GM23338 (cell line): ENCODE data around the gene MYLK4. TPM values are rescaled to one million over a fixed set of nuclear protein-coding genes. Genes with fewer than 3 reads are reported as not detected.

ENCODE experiments used
- ATAC-seq: fragments of 200-7000 bp; cut with Tn5 transposase; 3 replicates; pipeline ENCODE4 v1.9.1; 2020
- DNase-seq: peaks from one replicate; pipeline ENCODE4 v3.0.0-alpha.2; 2015; ENCODE audit warnings: low spot score
- H2AFZ ChIP-seq: fragments of 200-600 bp; sonication (generic); 2 replicates; pipeline ENCODE4 v1.8.0; 2016; ENCODE audit warnings: antibody characterized with exemption, mild to moderate bottlenecking, moderate library complexity
- H3F3A ChIP-seq: fragments of 200-600 bp; sonication (generic); replicated peaks from 2 replicates; pipeline ENCODE4 v1.8.0; 2017; ENCODE audit warnings: antibody characterized with exemption, mixed run types, low read depth
- H3K27ac ChIP-seq: fragments of 200-600 bp; sonication (generic); 2 replicates; pipeline ENCODE4 v1.6.1; 2016; ENCODE audit warnings: low read depth
- H3K27me3 ChIP-seq: fragments of 200-600 bp; sonication (generic); 2 replicates; pipeline ENCODE4 v1.8.0; 2016; ENCODE audit warnings: mild to moderate bottlenecking, mixed run types, moderate library complexity; ENCODE audit not compliant: insufficient read depth
- H3K36me3 ChIP-seq: fragments of 200-600 bp; sonication (generic); 2 replicates; pipeline ENCODE4 v1.8.0; 2016; ENCODE audit warnings: mild to moderate bottlenecking; ENCODE audit not compliant: insufficient read depth
- H3K4me1 ChIP-seq: fragments of 200-600 bp; sonication (generic); 2 replicates; pipeline ENCODE4 v1.8.0; 2016; ENCODE audit warnings: mild to moderate bottlenecking, moderate library complexity; ENCODE audit not compliant: insufficient read depth
- H3K4me2 ChIP-seq: fragments of 200-600 bp; sonication (generic); 2 replicates; pipeline ENCODE4 v1.7.1; 2017; ENCODE audit warnings: mixed run types
- H3K4me3 ChIP-seq: fragments of 200-600 bp; sonication (generic); 2 replicates; pipeline ENCODE4 v1.6.1; 2016; ENCODE audit warnings: mixed run types
- H3K79me2 ChIP-seq: fragments of 200-600 bp; sonication (generic); replicated peaks from 2 replicates; pipeline ENCODE4 v1.8.0; 2017; ENCODE audit warnings: mild to moderate bottlenecking; ENCODE audit not compliant: insufficient read depth
- H3K9me2 ChIP-seq: fragments of 200-600 bp; sonication (generic); 2 replicates; pipeline ENCODE4 v1.8.0; 2017; ENCODE audit not compliant: insufficient read depth
- H4K20me1 ChIP-seq: fragments of 200-600 bp; sonication (generic); replicated peaks from 2 replicates; pipeline ENCODE4 v1.8.0; 2017; ENCODE audit warnings: mild to moderate bottlenecking; ENCODE audit not compliant: insufficient read depth
- H3K27ac Mint-ChIP-seq: 2 replicates; pipeline ENCODE4 v1.8.0; 2020; ENCODE audit warnings: inconsistent platforms, mild to moderate bottlenecking, moderate library complexity, mixed read lengths
- H3K27me3 Mint-ChIP-seq: 3 replicates; pipeline ENCODE4 v1.8.0; 2022; ENCODE audit warnings: low read depth, mild to moderate bottlenecking, moderate library complexity, mixed read lengths, inconsistent platforms; ENCODE audit not compliant: insufficient read depth, poor library complexity
- H3K36me3 Mint-ChIP-seq: 3 replicates; pipeline ENCODE4 v1.8.0; 2021; ENCODE audit warnings: low read depth, mild to moderate bottlenecking, inconsistent platforms, moderate library complexity, mixed read lengths
- H3K4me1 Mint-ChIP-seq: 3 replicates; pipeline ENCODE4 v1.8.0; 2020; ENCODE audit warnings: mild to moderate bottlenecking, inconsistent platforms, mixed read lengths
- H3K4me3 Mint-ChIP-seq: 3 replicates; pipeline ENCODE4 v1.8.0; 2021; ENCODE audit warnings: moderate library complexity, mild to moderate bottlenecking, inconsistent platforms, mixed read lengths
- H3K9me3 Mint-ChIP-seq: 3 replicates; pipeline ENCODE4 v1.8.0; 2020; ENCODE audit warnings: moderate library complexity, mild to moderate bottlenecking, inconsistent platforms, mixed read lengths
- CREB1 ChIP-seq: fragments of 250-450 bp; sonication (Bioruptor Pico); IDR thresholded peaks from 2 replicates; pipeline ENCODE4 v1.5.0; 2020; ENCODE audit warnings: low read depth, mild to moderate bottlenecking, moderate library complexity
- EZH2phosphoT487 ChIP-seq: fragments of 200-600 bp; sonication (generic); IDR thresholded peaks from one replicate; pipeline ENCODE4 v1.8.1; 2018; ENCODE audit warnings: antibody characterized with exemption; ENCODE audit not compliant: unreplicated experiment
- JUNB ChIP-seq: IDR thresholded peaks from one replicate; pipeline ENCODE4 v1.6.1; 2016; ENCODE audit warnings: antibody characterized with exemption; ENCODE audit not compliant: unreplicated experiment
- NANOG ChIP-seq: IDR thresholded peaks from 2 replicates; pipeline ENCODE4 v1.6.1; 2016; ENCODE audit warnings: antibody characterized with exemption, borderline replicate concordance
- POLR2AphosphoS5 ChIP-seq: IDR thresholded peaks from 2 replicates; pipeline ENCODE4 v1.6.1; 2016; ENCODE audit warnings: antibody characterized with exemption, low read depth
- STAT1 ChIP-seq: IDR thresholded peaks from one replicate; pipeline ENCODE4 v1.6.1; 2016; ENCODE audit warnings: antibody characterized with exemption; ENCODE audit not compliant: unreplicated experiment
- ZNF114 ChIP-seq: fragments of 250-450 bp; sonication (Bioruptor Pico); IDR thresholded peaks from 2 replicates; pipeline ENCODE4 v1.5.0; 2020; ENCODE audit warnings: mild to moderate bottlenecking, moderate library complexity
- ZNF331 ChIP-seq: fragments of 250-450 bp; sonication (Bioruptor Pico); IDR thresholded peaks from 2 replicates; pipeline ENCODE4 v1.5.0; 2020; ENCODE audit warnings: low read depth, mild to moderate bottlenecking, moderate library complexity
- polyA plus RNA-seq: library from polyadenylated mRNA; unstranded; fragments of >200 nt; fragmentation: Nextera tagmentation; extraction: Ambion mirVana; gene quantifications from 2 replicates; pipeline ENCODE4 v1.2.1, GENCODE V29; 2016
- total RNA-seq: library from RNA; depleted of rRNA; stranded (reverse); fragments of >200 nt; shearing (Covaris generic); gene quantifications from 2 replicates; pipeline ENCODE4 v1.2.3, GENCODE V29; 2014
- TF ChIP-seq, protein P1 (sequence below): IDR thresholded peaks from one replicate; pipeline ENCODE4 v1.6.1; 2018; ENCODE audit warnings: antibody characterized with exemption; ENCODE audit not compliant: unreplicated experiment

The MYLK4 gene
- total and polyA plus RNA-seq, 2 experiments from 2014 or later = 0.03 to 0.17 TPM

DNA sequence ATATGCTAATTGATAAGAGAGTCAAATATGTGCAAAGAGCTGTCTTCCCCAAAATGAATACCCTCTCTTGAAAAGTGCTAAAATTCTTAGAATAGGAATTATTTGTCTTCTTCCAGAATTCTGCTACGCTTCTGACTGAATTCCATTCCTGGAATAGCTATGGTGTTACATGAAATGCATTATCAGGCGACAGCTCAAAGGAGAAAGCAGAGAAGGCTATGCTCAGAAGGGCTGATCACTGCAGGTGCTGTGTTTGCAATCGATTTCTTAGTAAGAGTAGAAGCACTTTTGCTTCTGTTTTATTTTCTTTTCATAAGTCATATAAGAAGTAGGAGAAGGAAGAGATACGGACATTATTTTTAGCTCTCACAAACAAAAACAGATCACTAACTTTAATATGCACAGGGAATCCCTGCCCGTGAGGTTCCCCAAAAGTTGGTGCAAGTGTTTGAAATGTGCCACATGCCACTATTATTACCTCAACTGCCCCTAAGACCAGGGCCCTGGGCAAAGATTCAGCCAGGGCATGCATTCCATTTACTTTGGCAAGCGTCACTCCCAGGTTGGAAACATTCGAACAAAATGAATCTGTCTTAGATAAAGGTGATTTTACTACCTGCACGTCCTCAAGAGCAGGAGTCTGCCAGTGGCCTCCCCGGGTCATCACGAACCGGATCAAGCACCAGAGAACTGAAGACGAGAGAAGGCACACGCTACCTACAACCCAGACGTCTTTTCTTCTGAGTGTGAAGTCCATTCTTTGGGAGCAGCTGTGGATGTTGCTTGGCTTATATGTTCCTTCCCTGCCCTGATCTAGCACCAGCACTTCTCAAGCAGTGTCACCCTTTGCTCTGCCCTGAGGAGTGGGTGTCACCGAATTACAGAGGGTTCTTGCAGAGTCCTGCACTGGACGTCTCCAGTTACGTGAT is 7.2 kb downstream of the MYLK4 start:
- H4K20me1 ChIP-seq = no peaks in the 10 kb centered on the region
- no peaks in the 10 kb centered on the region for H3K36me3 Mint-ChIP-seq
- no peaks in the 10 kb centered on the region for H3F3A ChIP-seq
- H3K4me1 Mint-ChIP-seq = peaks cover 17% of the 10 kb centered on the region
- no peaks in the 10 kb centered on the region for H3K27me3 ChIP-seq
- no peaks in the 10 kb centered on the region for H3K4me1 ChIP-seq
- no peaks in the 10 kb centered on the region; the same call in 1 of the 2 replicates for H3K9me2 ChIP-seq
- no peaks in the 10 kb centered on the region for H3K9me3 Mint-ChIP-seq
- H3K27ac Mint-ChIP-seq = no peak overlapping the region
- H3K4me3 ChIP-seq = no peak overlapping the region
- peaks cover 4% of the 10 kb centered on the region for H3K27me3 Mint-ChIP-seq
- ATAC-seq (no peak; the same call in 2 of the 3 replicates), DNase-seq (no peak)
- no peak overlapping the region for H3K27ac ChIP-seq
- H3K4me3 Mint-ChIP-seq = no peak overlapping the region
- no peak overlapping the region for H3K4me2 ChIP-seq
- H2AFZ ChIP-seq = peak overlapping the region; percentile 69
- TF ChIP-seq POLR2AphosphoS5 (no peak), ZNF114 (CRISPR knock-in tag) (no peak), CREB1 (CRISPR knock-in tag) (no peak), ZNF331 (no peak), NANOG (no peak), EZH2phosphoT487 (no peak)
- TF ChIP-seq, protein P1, sequence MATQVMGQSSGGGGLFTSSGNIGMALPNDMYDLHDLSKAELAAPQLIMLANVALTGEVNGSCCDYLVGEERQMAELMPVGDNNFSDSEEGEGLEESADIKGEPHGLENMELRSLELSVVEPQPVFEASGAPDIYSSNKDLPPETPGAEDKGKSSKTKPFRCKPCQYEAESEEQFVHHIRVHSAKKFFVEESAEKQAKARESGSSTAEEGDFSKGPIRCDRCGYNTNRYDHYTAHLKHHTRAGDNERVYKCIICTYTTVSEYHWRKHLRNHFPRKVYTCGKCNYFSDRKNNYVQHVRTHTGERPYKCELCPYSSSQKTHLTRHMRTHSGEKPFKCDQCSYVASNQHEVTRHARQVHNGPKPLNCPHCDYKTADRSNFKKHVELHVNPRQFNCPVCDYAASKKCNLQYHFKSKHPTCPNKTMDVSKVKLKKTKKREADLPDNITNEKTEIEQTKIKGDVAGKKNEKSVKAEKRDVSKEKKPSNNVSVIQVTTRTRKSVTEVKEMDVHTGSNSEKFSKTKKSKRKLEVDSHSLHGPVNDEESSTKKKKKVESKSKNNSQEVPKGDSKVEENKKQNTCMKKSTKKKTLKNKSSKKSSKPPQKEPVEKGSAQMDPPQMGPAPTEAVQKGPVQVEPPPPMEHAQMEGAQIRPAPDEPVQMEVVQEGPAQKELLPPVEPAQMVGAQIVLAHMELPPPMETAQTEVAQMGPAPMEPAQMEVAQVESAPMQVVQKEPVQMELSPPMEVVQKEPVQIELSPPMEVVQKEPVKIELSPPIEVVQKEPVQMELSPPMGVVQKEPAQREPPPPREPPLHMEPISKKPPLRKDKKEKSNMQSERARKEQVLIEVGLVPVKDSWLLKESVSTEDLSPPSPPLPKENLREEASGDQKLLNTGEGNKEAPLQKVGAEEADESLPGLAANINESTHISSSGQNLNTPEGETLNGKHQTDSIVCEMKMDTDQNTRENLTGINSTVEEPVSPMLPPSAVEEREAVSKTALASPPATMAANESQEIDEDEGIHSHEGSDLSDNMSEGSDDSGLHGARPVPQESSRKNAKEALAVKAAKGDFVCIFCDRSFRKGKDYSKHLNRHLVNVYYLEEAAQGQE = no peak
- no peaks in the 10 kb centered on the region for H3K36me3 ChIP-seq
- H3K79me2 ChIP-seq = no peaks in the 10 kb centered on the region

- Histone ChIP-seq H4K20me1 (no peaks in the 10 kb centered on the region), H2AFZ (no peak overlapping the region), H3K4me3 (no peak overlapping the region), H3K36me3 (no peaks in the 10 kb centered on the region), H3F3A (no peaks in the 10 kb centered on the region), H3K4me1 (no peaks in the 10 kb centered on the region), H3K27ac (no peak overlapping the region), H3K27me3 (no peaks in the 10 kb centered on the region), H3K9me2 (no peaks in the 10 kb centered on the region; the same call in 1 of the 2 replicates), H3K4me2 (no peak overlapping the region), H3K79me2 (no peaks in the 10 kb centered on the region)
- no peaks in the 10 kb centered on the region for H3K36me3 Mint-ChIP-seq
- no peak overlapping the region for H3K27ac Mint-ChIP-seq
- peaks cover 27% of the 10 kb centered on the region for H3K4me1 Mint-ChIP-seq
- TF ChIP-seq JUNB = no peak
- TF ChIP-seq CREB1 (CRISPR knock-in tag) = no peak
- no peak for TF ChIP-seq ZNF331
- no peak for TF ChIP-seq STAT1
- DNase-seq (no peak), ATAC-seq (no peak)
- no peaks in the 10 kb centered on the region for H3K9me3 Mint-ChIP-seq
- H3K4me3 Mint-ChIP-seq = no peak overlapping the region
- peaks cover 4% of the 10 kb centered on the region for H3K27me3 Mint-ChIP-seq
Measured at GRCh38 chr6:2741756-2742155, 9.0 kb downstream of the MYLK4 start.
